Neuron (in vitro differentiated cells): ENCODE measurements around the gene MPC1.
"Not testable (repeated sequence)": the region's sequence is repeated elsewhere in the genome, so short reads cannot be mapped to it uniquely, and the experiment has no call there.

Source experiments
- H2AFZ ChIP-seq: one replicate; pipeline ENCODE4 v1.6.1; 2013; ENCODE audit warnings: low read depth, mild to moderate bottlenecking, inconsistent platforms, low read length, moderate library complexity
- H3K27me3 ChIP-seq: one replicate; pipeline ENCODE4 v1.6.1; 2013; ENCODE audit warnings: low read length; ENCODE audit not compliant: insufficient read depth
- H3K36me3 ChIP-seq: one replicate; pipeline ENCODE4 v1.6.1; 2013; ENCODE audit warnings: low read length; ENCODE audit not compliant: insufficient read depth
- H3K4me1 ChIP-seq: one replicate; pipeline ENCODE4 v1.6.1; 2013; ENCODE audit warnings: low read length; ENCODE audit not compliant: insufficient read depth
- H3K4me3 ChIP-seq: 2 replicates; pipeline ENCODE4 v1.5.1; 2013; ENCODE audit warnings: mild to moderate bottlenecking, low read length, moderate library complexity
- H3K9me3 ChIP-seq: one replicate; pipeline ENCODE4 v1.6.1; 2013; ENCODE audit warnings: low read length

The MPC1 gene

DNA sequence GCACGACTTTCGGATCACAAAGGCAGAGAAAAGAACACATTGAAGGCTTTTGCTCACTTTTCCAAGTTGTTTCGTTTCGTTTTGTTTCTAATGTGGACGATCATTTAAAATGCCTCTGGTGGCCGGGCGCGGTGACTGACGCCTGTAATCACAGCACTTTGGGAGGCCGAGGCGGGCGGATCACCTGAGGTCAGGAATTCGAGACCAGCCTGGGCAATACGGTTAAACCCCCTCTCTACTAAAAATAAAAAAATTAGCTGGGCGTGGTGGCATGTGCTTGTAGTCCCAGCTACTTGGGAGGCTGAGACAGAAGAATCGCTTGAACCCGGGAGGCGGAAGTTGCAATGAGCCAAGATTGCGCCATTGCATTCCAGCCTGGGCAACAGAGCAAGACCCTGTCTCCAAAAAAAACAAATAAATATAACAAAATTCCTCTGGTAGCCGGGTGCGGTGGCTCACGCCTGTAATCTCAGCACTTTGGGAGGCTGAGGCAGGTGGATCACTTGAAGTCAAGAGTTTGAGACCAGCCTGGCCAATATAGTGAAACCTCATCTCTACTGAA is 1.1 kb upstream of the MPC1 start:
- peak overlapping the region; percentile 91 for H3K4me3 ChIP-seq
- not testable (repeated sequence) for H3K27me3 ChIP-seq, H3K36me3 ChIP-seq, H3K9me3 ChIP-seq
- H2AFZ ChIP-seq: peak overlapping the region; percentile 96
- peaks cover 13% of the 10 kb centered on the region for H3K4me1 ChIP-seq

DNA sequence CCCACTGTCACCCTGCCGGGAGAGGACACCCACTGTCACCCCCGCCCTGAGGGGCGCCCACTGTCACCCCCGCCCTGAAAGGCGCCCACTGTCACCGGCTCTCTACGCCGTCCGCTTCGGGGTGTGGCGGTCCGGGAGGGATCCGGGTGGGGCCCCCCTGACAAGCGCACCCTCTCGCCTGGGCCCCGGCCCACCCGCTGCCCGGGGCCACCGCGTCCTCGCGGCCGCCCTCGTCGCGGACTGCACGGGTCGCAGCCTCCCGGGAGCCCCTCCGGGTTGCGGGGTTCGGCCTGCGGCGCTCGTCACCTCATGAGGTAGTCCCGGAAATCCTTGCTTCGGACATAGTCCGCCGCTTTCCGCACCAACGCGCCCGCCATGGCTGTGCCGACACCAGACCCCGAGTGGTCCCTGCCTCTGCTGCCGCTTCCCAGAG is 224 bp downstream of the MPC1 start:
- H3K27me3 ChIP-seq: no peaks in the 10 kb centered on the region
- peak overlapping the region; percentile 91 for H3K4me3 ChIP-seq
- peaks cover 13% of the 10 kb centered on the region for H3K4me1 ChIP-seq
- H3K9me3 ChIP-seq: no peaks in the 10 kb centered on the region
- no peaks in the 10 kb centered on the region for H3K36me3 ChIP-seq
- peak overlapping the region; percentile 66 for H2AFZ ChIP-seq

DNA sequence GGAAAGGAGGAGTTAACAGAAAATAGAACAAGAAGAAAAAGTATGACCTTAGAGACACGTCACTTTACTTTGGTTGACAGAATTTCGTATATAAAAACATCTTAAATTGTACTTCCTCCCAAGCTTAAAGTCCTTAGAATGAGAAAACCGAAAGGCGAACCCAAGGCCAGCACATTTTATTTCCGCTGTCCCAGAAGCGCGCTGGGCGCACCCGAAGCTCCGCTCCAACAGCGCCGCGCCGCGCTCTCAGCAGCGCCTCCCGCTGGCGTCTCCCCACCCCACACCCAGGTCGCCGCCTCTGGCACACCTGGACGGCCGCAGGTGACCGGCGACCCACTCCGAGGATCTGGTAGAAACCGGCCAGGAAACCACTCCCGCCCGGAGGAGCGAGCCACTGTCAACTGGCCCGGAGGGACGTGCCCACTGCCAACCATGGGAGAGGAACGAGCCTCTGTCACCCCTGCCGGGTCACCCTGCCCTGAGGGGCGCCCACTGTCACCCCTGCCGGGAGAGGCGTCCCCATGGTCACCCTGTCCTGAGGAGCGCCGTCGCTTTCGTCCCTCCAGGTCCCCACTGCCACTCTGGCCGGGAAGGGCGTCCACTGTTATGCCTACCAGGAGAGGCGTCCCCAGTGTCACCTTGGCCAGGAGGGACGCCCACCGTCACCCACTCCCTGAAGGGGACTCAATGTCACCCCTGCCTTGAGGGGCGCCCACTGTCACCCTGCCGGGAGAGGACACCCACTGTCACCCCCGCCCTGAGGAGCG is 824 bp downstream of the MPC1 start:
- Histone ChIP-seq H2AFZ (peak overlapping the region; percentile 66), H3K36me3 (no peaks in the 10 kb centered on the region), H3K9me3 (no peaks in the 10 kb centered on the region), H3K4me1 (peaks cover 13% of the 10 kb centered on the region), H3K27me3 (no peaks in the 10 kb centered on the region), H3K4me3 (peak overlapping the region; percentile 91)

DNA sequence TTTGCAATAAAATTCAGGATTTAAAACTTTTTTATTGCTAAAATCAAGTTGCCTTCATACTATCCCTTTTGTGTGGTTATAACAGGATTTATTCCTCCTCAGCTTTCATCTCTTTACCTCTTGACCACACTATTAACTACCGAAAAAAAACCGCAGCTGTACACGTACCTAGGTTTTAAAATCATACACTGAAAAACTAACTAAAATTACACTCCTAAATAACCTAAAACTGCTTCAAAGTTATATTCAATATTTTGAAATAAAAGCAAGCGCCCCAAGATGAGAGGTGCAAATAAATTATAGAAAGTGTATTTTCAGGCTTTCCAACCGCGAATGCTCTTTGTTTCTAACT is 1.4 kb downstream of the MPC1 start:
- Histone ChIP-seq H3K4me3 (peak overlapping the region; percentile 91), H3K27me3 (no peaks in the 10 kb centered on the region), H3K4me1 (peaks cover 13% of the 10 kb centered on the region), H3K9me3 (no peaks in the 10 kb centered on the region), H2AFZ (peak overlapping the region; percentile 66), H3K36me3 (no peaks in the 10 kb centered on the region)

DNA sequence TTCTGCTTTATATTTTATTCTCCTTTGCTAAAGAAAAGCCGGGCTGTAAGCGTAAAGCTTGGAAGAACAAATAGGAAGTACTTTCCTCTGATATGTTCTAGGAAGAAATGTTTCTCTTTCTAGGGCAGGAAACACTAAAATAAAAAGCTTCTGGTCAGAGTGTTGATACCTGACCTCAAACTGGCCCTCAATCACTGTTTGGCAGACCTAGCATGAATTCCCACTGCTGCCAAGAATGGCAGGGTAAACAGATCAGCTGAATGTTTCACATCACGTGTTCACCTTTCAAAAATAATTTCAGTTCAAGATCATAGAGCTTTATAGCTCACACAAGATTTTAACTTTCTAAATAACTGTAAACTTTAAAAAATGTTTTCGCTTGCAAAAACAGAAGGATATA is 2.9 kb downstream of the MPC1 start:
- no peaks in the 10 kb centered on the region for H3K9me3 ChIP-seq
- no peaks in the 10 kb centered on the region for H3K27me3 ChIP-seq
- H3K4me3 ChIP-seq: no peak overlapping the region
- no peaks in the 10 kb centered on the region for H3K36me3 ChIP-seq
- peaks cover 13% of the 10 kb centered on the region for H3K4me1 ChIP-seq
- H2AFZ ChIP-seq: no peak overlapping the region

DNA sequence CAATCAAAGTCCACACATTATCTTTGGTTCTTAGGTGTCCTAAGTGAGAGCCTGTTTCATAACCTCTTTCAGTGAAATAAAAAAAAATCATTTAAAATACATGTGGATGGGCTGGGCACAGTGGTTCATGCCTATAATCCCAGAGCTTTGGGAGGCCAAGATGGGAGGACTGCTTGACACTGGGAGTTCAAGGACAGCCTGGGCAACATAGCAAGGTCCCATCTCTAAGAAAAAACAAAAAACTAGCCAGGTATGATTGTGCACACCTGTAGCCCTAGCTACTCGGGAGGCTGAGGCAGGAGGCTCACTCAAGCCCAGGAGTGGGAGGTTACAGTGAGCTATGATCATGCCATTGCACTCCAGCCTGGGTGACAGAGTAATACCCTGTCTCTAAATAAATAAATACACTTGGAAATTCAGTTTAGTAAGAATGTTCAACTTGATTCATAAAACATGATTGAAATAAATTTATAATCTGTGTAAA is 3.6 kb downstream of the MPC1 start:
- Histone ChIP-seq H3K9me3 (no peaks in the 10 kb centered on the region), H3K4me3 (no peak overlapping the region), H3K27me3 (no peaks in the 10 kb centered on the region), H3K36me3 (no peaks in the 10 kb centered on the region), H2AFZ (no peak overlapping the region), H3K4me1 (peaks cover 13% of the 10 kb centered on the region)

DNA sequence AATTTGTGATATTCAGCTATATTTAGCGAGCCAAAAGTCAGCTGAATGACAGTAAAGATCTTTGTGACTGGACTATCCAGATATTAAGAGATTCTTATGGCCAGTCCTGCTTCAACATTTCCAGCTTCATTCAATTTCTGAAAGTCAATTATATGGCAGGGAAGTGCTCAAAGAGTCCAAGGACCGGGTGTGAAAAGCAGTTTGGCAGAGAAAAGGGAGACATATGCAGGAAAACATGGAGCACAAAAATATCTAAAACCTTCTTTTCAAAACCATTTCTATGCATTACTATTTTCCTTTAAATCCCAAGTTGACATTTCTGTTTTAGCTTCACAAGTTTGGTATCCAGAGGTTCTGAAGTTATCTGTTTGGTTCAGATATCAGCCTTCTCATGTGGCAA is 5.0 kb downstream of the MPC1 start:
- Histone ChIP-seq H3K9me3 (no peaks in the 10 kb centered on the region), H2AFZ (no peak overlapping the region), H3K36me3 (no peaks in the 10 kb centered on the region), H3K27me3 (no peaks in the 10 kb centered on the region), H3K4me1 (peaks cover 10% of the 10 kb centered on the region), H3K4me3 (no peak overlapping the region)

DNA sequence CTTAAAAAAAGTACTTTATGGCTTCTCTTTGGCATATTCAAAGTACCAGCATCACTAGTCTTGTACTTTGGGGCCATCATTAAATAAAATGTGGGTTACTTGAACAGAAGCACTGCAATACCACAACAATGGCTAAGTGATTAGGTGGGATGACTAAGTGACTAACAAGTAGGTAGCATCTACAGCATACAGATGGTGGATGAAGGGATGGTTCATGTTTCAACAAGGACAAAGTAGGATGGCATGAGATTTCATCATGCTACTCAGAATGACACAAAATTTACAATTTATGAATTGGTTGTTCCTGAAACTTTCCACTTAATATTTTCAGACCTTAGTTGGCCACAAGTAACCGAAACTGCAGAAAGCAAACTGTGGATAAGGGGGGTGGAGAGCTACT is 7.7 kb downstream of the MPC1 start:
- no peak overlapping the region for H2AFZ ChIP-seq
- peaks cover 1% of the 10 kb centered on the region for H3K4me1 ChIP-seq
- no peaks in the 10 kb centered on the region for H3K9me3 ChIP-seq
- H3K36me3 ChIP-seq: no peaks in the 10 kb centered on the region
- no peak overlapping the region for H3K4me3 ChIP-seq
- H3K27me3 ChIP-seq: no peaks in the 10 kb centered on the region

DNA sequence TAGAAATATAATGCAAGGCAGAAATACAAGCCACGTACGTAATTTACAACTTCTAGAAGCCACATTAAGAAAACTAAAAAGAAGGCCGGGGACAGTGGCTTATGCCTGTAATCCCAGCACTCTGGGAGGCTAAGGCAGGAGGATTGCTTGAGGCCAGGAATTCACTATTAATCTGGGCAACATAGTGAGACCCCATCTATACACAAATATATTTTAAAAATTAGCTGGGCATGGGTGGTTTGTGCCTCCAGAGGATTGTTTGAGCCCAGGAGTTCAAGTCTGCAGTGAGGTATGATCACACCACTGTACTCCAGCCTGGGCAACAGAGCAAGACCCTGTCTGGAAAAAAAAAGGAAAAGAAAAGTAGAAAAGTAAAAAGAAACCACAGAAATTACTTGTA is 12.3 kb downstream of the MPC1 start:
- no peaks in the 10 kb centered on the region for H3K27me3 ChIP-seq
- H3K36me3 ChIP-seq: no peaks in the 10 kb centered on the region
- peaks cover 18% of the 10 kb centered on the region for H3K4me1 ChIP-seq
- H3K4me3 ChIP-seq: no peak overlapping the region
- H2AFZ ChIP-seq: no peak overlapping the region
- no peaks in the 10 kb centered on the region for H3K9me3 ChIP-seq

DNA sequence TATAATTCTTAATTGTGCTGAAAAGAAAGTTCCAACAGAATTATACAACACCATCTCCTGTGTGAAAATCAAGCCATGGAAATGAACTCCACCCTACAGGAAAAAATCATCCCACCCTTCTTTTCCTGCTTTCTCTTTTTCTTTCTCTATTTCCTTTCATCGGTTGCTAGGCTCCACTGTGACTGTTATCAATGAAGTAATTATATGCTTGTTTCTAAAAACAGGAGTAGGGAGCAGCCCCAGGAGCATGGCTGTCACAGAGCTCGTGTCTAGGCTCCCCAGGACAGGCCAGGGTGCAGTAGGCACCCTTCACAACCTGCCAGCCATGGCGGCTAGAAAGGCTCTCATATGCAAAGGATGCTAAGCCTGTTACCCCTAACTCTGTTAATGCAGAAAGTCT is 13.0 kb downstream of the MPC1 start:
- Histone ChIP-seq H3K27me3 (no peaks in the 10 kb centered on the region), H2AFZ (no peak overlapping the region), H3K9me3 (no peaks in the 10 kb centered on the region), H3K36me3 (no peaks in the 10 kb centered on the region), H3K4me1 (peaks cover 24% of the 10 kb centered on the region), H3K4me3 (no peak overlapping the region)

DNA sequence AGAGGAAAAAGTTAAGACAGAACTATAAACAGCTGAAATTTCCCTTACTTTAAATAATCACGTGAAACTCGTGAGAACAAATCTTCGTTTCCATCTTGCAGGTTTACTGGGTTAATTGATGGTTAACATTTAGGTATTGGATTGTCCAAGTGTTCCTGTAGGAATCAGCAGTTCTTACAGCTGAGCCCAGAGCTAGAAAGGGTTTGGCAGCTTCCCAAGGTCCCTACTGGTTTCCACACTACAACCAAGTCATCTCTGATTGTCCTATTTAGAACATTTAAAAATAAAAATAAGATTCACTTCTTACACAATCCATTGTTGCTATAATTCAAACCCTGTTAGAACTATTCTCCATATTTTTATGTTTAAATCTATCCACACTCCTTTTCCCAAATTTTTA is 15.8 kb downstream of the MPC1 start:
- Histone ChIP-seq H3K36me3 (peaks cover 6% of the 10 kb centered on the region), H3K27me3 (no peaks in the 10 kb centered on the region), H3K9me3 (no peaks in the 10 kb centered on the region), H3K4me3 (no peak overlapping the region), H3K4me1 (peaks cover 32% of the 10 kb centered on the region), H2AFZ (no peak overlapping the region)

DNA sequence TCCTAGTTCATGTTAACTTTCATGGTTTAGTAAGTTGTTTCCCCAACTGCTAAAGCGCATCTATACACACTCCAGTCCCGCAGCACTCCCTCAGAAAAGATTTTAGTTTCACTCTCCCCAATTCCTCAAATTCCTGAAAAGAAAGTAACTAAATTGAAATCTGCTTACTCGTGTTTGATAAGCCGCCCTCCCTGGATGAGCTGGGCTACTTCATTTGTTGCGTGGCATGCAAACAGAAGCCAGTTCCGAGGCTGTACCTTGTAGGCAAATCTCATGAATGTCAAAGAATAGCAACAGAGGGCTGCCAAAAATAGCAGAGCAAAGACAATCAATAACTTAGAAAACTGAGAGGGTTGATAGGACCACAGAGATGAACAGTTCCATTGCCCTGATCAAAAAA is 16.9 kb downstream of the MPC1 start:
- Histone ChIP-seq H3K36me3 (peaks cover 6% of the 10 kb centered on the region), H3K9me3 (no peaks in the 10 kb centered on the region), H3K27me3 (no peaks in the 10 kb centered on the region), H3K4me3 (no peak overlapping the region), H2AFZ (peak overlapping the region; percentile 13), H3K4me1 (peaks cover 36% of the 10 kb centered on the region)

DNA sequence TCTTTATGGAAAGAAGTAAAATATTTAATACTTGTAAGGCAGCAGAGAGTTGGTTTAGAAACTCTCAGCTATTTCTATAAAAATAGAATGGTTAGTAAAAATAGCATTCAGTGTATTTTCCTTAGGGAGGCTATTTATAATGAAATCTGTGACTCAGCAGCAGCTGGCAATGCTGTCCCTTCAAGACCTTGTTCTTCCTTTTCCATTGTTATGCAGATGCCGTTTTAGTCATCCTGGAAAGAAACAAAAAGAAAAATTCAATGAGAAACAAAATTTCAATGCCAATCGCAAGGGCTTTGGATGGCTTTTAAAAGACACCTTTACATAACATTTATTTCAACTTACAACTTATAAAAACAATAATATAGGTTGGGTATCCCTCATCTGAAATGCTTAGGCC is 17.5 kb downstream of the MPC1 start:
- peak overlapping the region; percentile 13 for H2AFZ ChIP-seq
- no peaks in the 10 kb centered on the region for H3K9me3 ChIP-seq
- H3K4me1 ChIP-seq: peaks cover 39% of the 10 kb centered on the region
- no peaks in the 10 kb centered on the region for H3K27me3 ChIP-seq
- no peak overlapping the region for H3K4me3 ChIP-seq
- H3K36me3 ChIP-seq: peaks cover 6% of the 10 kb centered on the region

DNA sequence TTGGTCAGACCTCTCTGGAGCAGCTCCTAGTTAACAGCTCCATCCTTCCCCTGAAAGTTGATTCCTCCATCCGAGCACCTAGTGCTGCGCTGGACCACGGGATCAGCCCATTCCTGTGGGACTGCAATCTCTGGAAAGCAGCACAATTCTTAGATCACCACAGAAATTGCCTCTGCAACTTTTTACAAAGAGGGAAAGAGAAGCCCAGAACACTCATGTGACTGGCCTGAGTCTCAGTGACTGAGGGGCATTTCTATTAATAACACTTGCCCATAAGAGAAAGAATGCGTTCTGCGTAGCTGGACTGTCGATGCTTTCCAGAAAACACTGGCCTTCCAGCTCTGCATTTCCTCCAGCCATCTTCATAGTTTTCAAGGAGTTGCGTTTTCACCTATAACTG is 18.3 kb downstream of the MPC1 start:
- Histone ChIP-seq H2AFZ (no peak overlapping the region), H3K4me1 (peaks cover 33% of the 10 kb centered on the region)

More for the DNA sequence above, 18.3 kb downstream of the MPC1 start:
- Histone ChIP-seq H3K4me3 (no peak overlapping the region), H3K9me3 (no peaks in the 10 kb centered on the region), H3K36me3 (peaks cover 6% of the 10 kb centered on the region), H3K27me3 (no peaks in the 10 kb centered on the region)
